HUES64 (cell line): ENCODE data around the gene RBP2.

Source experiments
- H3K27ac ChIP-seq: 2 replicates; pipeline ENCODE4 v1.7.0; 2013; ENCODE audit warnings: low read depth, low read length, inconsistent platforms
- H3K27me3 ChIP-seq: 2 replicates; pipeline ENCODE4 v1.6.1; 2013; ENCODE audit warnings: mild to moderate bottlenecking, low read length; ENCODE audit not compliant: insufficient read depth
- H3K36me3 ChIP-seq: 2 replicates; pipeline ENCODE4 v1.6.1; 2013; ENCODE audit warnings: mild to moderate bottlenecking, low read length; ENCODE audit not compliant: insufficient read depth
- H3K4me1 ChIP-seq: 2 replicates; pipeline ENCODE4 v1.6.1; 2013; ENCODE audit warnings: mild to moderate bottlenecking, low read length, moderate library complexity; ENCODE audit not compliant: insufficient read depth
- H3K4me3 ChIP-seq: 2 replicates; pipeline ENCODE4 v1.5.1; 2013; ENCODE audit warnings: mild to moderate bottlenecking, low read length, moderate library complexity
- H3K9ac ChIP-seq: 2 replicates; pipeline ENCODE4 v1.6.1; 2013; ENCODE audit warnings: mild to moderate bottlenecking, low read depth, low read length
- H3K9me3 ChIP-seq: 2 replicates; pipeline ENCODE4 v1.6.1; 2013; ENCODE audit warnings: low read depth, low read length; ENCODE audit not compliant: insufficient read depth
- WGBS: fragments of 150-250, 120-280 bp; methylation state at CpG from one replicate; pipeline ENCODE4 v1.1.7; 2013; ENCODE audit warnings: missing lambda C conversion rate; 5-methylcytosine and 5-hydroxymethylcytosine counted together

RBP2 gene

GRCh38 chr3:139458348-139458747, 18.0 kb downstream of the RBP2 start:
- H3K9me3 ChIP-seq: no peaks in the 10 kb centered on the region
- H3K27ac ChIP-seq: no peak overlapping the region
- no peaks in the 10 kb centered on the region; the same call in 1 of the 2 replicates for H3K27me3 ChIP-seq
- no peak overlapping the region for H3K4me3 ChIP-seq
- H3K9ac ChIP-seq: no peak overlapping the region
- H3K4me1 ChIP-seq: peaks cover 34% of the 10 kb centered on the region
- WGBS: 87% methylated on average over 7 of the region's 7 CpGs
- H3K36me3 ChIP-seq: no peaks in the 10 kb centered on the region

- H3K4me3 ChIP-seq: no peak overlapping the region
- H3K27ac ChIP-seq: no peak overlapping the region
- H3K4me1 ChIP-seq: peaks cover 36% of the 10 kb centered on the region
- H3K27me3 ChIP-seq: no peaks in the 10 kb centered on the region; the same call in 1 of the 2 replicates
- H3K36me3 ChIP-seq: no peaks in the 10 kb centered on the region
- 90% methylated on average over 3 of the region's 3 CpGs for WGBS
- no peak overlapping the region for H3K9ac ChIP-seq
- H3K9me3 ChIP-seq: no peaks in the 10 kb centered on the region
These were observed 19.2 kb downstream of the RBP2 start for GRCh38 chr3:139457066-139457465.

- WGBS: 81% methylated on average over 4 of the region's 4 CpGs
- Histone ChIP-seq H3K27me3 (no peaks in the 10 kb centered on the region; the same call in 1 of the 2 replicates), H3K9ac (no peak overlapping the region), H3K27ac (no peak overlapping the region), H3K36me3 (no peaks in the 10 kb centered on the region), H3K4me1 (peaks cover 39% of the 10 kb centered on the region), H3K9me3 (no peaks in the 10 kb centered on the region), H3K4me3 (no peak overlapping the region)
These were observed 19.9 kb downstream of the RBP2 start for GRCh38 chr3:139456386-139456785.

- Histone ChIP-seq H3K36me3 (no peaks in the 10 kb centered on the region), H3K27me3 (no peaks in the 10 kb centered on the region; the same call in 1 of the 2 replicates), H3K9me3 (no peaks in the 10 kb centered on the region), H3K9ac (no peak overlapping the region), H3K4me1 (peaks cover 39% of the 10 kb centered on the region), H3K4me3 (no peak overlapping the region), H3K27ac (peak overlapping the region; percentile 27; the same call in 1 of the 2 replicates)
- 85% methylated on average over 3 of the region's 3 CpGs for WGBS
These were observed 20.5 kb downstream of the RBP2 start for GRCh38 chr3:139455855-139456254.

- H3K27ac ChIP-seq: no peak overlapping the region; the same call in 1 of the 2 replicates
- peaks cover 39% of the 10 kb centered on the region for H3K4me1 ChIP-seq
- no peaks in the 10 kb centered on the region for H3K9me3 ChIP-seq
- H3K9ac ChIP-seq: no peak overlapping the region
- no peak overlapping the region for H3K4me3 ChIP-seq
- H3K36me3 ChIP-seq: no peaks in the 10 kb centered on the region
- no peaks in the 10 kb centered on the region; the same call in 1 of the 2 replicates for H3K27me3 ChIP-seq
- WGBS: no CpG with 5 or more reads among the region's 1 CpG
These were observed 21.1 kb downstream of the RBP2 start for GRCh38 chr3:139455206-139455605.

GRCh38 chr3:139454346-139454745, 22.0 kb downstream of the RBP2 start:
- 85% methylated on average over 2 of the region's 2 CpGs for WGBS
- Histone ChIP-seq H3K4me1 (peaks cover 39% of the 10 kb centered on the region), H3K4me3 (no peak overlapping the region), H3K27me3 (no peaks in the 10 kb centered on the region; the same call in 1 of the 2 replicates), H3K36me3 (no peaks in the 10 kb centered on the region), H3K27ac (no peak overlapping the region; the same call in 1 of the 2 replicates), H3K9ac (no peak overlapping the region), H3K9me3 (no peaks in the 10 kb centered on the region)

GRCh38 chr3:139450159-139450558, 26.2 kb downstream of the RBP2 start:
- no peaks in the 10 kb centered on the region for H3K9me3 ChIP-seq
- H3K36me3 ChIP-seq: no peaks in the 10 kb centered on the region
- peaks cover 23% of the 10 kb centered on the region for H3K4me1 ChIP-seq
- no peak overlapping the region for H3K27ac ChIP-seq
- no peaks in the 10 kb centered on the region; the same call in 1 of the 2 replicates for H3K27me3 ChIP-seq
- no peak overlapping the region for H3K9ac ChIP-seq
- no peak overlapping the region for H3K4me3 ChIP-seq

GRCh38 chr3:139449566-139449965, 26.8 kb downstream of the RBP2 start:
- H3K36me3 ChIP-seq: no peaks in the 10 kb centered on the region
- H3K4me3 ChIP-seq: no peak overlapping the region
- H3K4me1 ChIP-seq: peaks cover 18% of the 10 kb centered on the region
- no peak overlapping the region for H3K27ac ChIP-seq
- 94% methylated on average over 5 of the region's 5 CpGs for WGBS
- no peaks in the 10 kb centered on the region; the same call in 1 of the 2 replicates for H3K27me3 ChIP-seq
- no peaks in the 10 kb centered on the region for H3K9me3 ChIP-seq
- H3K9ac ChIP-seq: no peak overlapping the region

GRCh38 chr3:139448104-139448503, 28.2 kb downstream of the RBP2 start:
- H3K36me3 ChIP-seq: no peaks in the 10 kb centered on the region
- WGBS: 83% methylated on average over 3 of the region's 3 CpGs
- H3K27me3 ChIP-seq: no peaks in the 10 kb centered on the region
- H3K9ac ChIP-seq: no peak overlapping the region
- no peak overlapping the region for H3K27ac ChIP-seq
- no peak overlapping the region for H3K4me3 ChIP-seq
- no peaks in the 10 kb centered on the region for H3K9me3 ChIP-seq
- peaks cover 3% of the 10 kb centered on the region; the same call in 1 of the 2 replicates for H3K4me1 ChIP-seq

- H3K9ac ChIP-seq: no peak overlapping the region
These were observed 28.8 kb downstream of the RBP2 start for GRCh38 chr3:139447486-139447885.

GRCh38 chr3:139444446-139444845, 31.9 kb downstream of the RBP2 start:
- Histone ChIP-seq H3K27me3 (no peaks in the 10 kb centered on the region), H3K27ac (no peak overlapping the region), H3K9ac (no peak overlapping the region), H3K4me1 (no peaks in the 10 kb centered on the region), H3K36me3 (no peaks in the 10 kb centered on the region), H3K9me3 (no peaks in the 10 kb centered on the region), H3K4me3 (no peak overlapping the region)
- WGBS: 95% methylated on average over 4 of the region's 4 CpGs

More at GRCh38 chr3:139447486-139447885, 28.8 kb downstream of the RBP2 start:
- no peaks in the 10 kb centered on the region for H3K36me3 ChIP-seq
- H3K4me1 ChIP-seq: peaks cover 3% of the 10 kb centered on the region; the same call in 1 of the 2 replicates
- H3K4me3 ChIP-seq: no peak overlapping the region
- H3K27ac ChIP-seq: no peak overlapping the region
- H3K27me3 ChIP-seq: no peaks in the 10 kb centered on the region
- H3K9me3 ChIP-seq: no peaks in the 10 kb centered on the region

GRCh38 chr3:139443186-139443585, 33.1 kb downstream of the RBP2 start:
- Histone ChIP-seq H3K9ac (no peak overlapping the region), H3K4me1 (no peaks in the 10 kb centered on the region), H3K27ac (no peak overlapping the region), H3K27me3 (no peaks in the 10 kb centered on the region), H3K9me3 (no peaks in the 10 kb centered on the region), H3K36me3 (no peaks in the 10 kb centered on the region), H3K4me3 (no peak overlapping the region)
- 86% methylated on average over 7 of the region's 7 CpGs for WGBS
